DMS153 (cell line): Measurements from ENCODE around the gene TFDP1.
"Not testable (repeated sequence)": the region's sequence is repeated elsewhere in the genome, so short reads cannot be mapped to it uniquely, and the experiment has no call there.

ENCODE experiments used
- DNase-seq: peaks from one replicate; lab custom pipeline; 2025; lab: John Stamatoyannopoulos, UW

The TFDP1 gene

GRCh38 chr13:113618455-113618854 is 33.9 kb downstream of the TFDP1 start:
- DNase-seq: no peak

GRCh38 chr13:113620036-113620796 is 35.7 kb downstream of the TFDP1 start:
- DNase-seq: no peak

GRCh38 chr13:113621046-113621445 is 36.5 kb downstream of the TFDP1 start:
- DNase-seq: no peak

GRCh38 chr13:113621498-113621897 is 36.9 kb downstream of the TFDP1 start:
- DNase-seq: not testable (repeated sequence)

GRCh38 chr13:113621986-113622550 is 37.5 kb downstream of the TFDP1 start:
- not testable (repeated sequence) for DNase-seq

GRCh38 chr13:113622791-113623490 is 38.4 kb downstream of the TFDP1 start:
- DNase-seq: no peak

DNA sequence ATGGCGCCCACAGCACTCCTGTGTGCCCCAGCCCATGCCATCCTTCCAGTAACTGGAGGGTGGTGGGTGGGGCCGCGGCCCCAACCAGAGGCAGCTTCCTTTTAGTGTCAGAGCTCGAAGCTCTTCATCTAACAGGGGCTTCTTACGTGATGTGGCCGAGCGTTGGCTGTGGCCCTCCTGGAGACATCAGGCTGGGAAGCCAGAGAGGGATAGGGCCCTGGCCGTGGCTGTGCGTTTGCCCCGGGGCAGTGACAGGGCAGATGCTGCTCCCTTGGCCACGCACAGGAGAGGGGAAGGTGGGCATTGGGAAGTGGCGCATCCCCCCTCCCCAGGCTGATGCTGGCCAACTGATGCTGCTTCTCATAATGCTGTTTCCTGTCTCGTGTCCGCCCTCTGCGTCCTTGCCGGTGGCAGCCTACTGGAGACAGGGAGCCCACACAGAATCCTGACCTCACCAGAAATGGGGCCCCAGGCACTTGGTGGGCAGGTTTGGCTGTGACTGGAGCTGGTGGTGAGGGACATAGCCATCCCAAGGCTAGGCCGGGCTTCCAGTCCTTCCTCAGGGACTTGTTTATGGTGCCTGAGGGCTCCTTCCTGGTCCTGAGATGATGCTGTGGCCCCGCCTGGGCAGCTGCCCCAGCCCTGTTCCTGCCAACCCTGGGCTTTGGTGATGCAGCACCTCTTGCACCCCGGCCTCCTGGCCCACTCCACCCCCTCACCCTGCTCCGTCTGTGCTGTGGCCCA is 39.1 kb downstream of the TFDP1 start:
- DNase-seq: no peak

DNA sequence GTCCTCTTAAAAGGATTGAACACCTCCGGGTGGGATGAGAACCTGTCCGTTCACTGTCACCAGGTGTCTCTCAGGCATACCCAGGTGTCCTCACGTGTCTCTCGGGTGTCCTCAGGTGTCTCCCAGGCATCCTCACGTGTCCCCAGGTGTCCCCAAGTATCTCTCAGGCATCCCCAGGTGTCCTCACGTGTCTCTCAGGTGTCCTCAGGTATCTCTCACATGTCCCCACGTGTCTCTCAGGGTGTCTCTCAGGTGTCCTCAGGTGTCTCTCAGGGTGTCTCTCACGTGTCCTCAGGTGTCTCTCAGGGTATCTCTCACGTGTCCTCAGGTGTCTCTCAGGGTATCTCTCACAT is 39.7 kb downstream of the TFDP1 start:
- no peak for DNase-seq

DNA sequence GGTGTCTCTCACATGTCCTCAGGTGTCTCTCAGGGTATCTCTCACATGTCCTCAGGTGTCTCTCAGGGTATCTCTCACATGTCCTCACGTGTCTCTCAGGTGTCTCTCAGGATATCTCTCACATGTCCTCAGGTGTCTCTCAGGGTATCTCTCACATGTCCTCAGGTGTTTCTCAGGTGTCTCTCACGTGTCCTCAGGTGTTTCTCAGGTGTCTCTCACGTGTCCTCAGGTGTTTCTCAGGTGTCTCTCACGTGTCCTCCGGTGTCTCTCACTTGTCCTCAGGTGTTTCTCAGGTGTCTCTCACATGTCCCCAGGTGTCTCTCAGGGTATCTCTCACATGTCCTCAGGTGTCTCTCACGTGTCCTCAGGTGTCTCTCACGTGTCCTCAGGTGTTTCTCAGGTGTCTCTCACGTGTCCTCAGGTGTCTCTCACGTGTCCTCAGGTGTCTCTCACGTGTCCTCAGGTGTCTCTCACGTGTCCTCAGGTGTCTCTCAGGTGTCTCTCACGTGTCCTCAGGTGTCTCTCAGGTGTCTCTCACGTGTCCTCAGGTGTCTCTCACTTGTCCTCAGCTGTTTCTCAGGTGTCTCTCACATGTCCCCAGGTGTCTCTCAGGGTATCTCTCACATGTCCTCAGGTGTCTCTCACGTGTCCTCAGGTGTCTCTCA is 40.2 kb downstream of the TFDP1 start:
- not testable (repeated sequence) for DNase-seq

DNA sequence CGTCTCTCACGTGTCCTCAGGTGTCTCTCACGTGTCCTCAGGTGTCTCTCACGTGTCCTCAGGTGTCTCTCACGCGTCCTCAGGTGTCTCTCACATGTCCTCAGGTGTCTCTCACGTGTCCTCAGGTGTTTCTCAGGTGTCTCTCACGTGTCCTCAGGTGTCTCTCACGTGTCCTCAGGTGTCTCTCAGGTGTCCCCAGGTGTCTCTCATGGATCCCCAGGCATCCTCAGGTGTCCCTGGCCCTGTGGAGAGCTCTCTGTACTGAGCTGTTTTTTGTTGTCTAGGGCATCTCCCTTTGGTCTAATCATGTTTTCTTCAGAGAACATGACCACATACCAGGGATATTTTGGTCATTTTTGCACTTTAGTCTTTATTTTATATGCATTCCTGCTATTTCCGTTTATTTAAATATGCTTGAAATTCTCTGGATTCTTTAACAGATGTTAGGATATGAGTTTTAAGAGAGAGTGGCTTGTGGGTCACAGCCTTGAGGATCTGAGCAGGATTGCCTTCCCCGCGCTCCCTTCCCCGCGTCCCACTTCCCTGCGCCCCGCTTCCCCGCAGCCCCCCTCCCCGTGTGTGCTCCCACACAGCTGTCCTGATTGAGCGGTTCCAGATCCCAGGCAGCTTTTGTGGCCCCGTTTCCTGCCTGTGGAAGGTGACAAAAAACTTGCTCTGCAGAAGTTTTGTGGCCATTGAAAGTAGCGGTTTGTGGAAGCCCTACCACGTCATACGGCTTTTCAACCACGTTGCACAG is 41.6 kb downstream of the TFDP1 start:
- no peak for DNase-seq

DNA sequence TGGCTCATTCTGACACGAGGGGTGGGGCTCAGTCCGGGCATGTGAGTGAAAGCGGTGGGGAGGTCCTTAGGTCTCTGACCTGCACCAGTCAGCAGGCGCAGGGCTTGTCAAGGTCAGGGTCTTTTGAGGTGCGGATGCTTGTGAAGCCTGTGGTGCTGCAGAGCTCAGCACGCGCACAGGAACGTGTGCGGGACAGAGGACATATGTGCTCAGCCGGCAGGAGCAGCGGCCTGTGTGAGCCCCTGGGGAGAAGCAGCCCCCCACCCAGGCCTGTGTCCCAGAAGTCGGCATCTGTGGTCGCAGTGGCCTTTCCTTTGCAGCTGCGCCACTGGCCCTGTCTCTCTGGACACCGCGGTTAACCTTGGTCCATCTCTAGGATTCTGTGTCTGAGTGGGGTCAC is 42.6 kb downstream of the TFDP1 start:
- no peak for DNase-seq

DNA sequence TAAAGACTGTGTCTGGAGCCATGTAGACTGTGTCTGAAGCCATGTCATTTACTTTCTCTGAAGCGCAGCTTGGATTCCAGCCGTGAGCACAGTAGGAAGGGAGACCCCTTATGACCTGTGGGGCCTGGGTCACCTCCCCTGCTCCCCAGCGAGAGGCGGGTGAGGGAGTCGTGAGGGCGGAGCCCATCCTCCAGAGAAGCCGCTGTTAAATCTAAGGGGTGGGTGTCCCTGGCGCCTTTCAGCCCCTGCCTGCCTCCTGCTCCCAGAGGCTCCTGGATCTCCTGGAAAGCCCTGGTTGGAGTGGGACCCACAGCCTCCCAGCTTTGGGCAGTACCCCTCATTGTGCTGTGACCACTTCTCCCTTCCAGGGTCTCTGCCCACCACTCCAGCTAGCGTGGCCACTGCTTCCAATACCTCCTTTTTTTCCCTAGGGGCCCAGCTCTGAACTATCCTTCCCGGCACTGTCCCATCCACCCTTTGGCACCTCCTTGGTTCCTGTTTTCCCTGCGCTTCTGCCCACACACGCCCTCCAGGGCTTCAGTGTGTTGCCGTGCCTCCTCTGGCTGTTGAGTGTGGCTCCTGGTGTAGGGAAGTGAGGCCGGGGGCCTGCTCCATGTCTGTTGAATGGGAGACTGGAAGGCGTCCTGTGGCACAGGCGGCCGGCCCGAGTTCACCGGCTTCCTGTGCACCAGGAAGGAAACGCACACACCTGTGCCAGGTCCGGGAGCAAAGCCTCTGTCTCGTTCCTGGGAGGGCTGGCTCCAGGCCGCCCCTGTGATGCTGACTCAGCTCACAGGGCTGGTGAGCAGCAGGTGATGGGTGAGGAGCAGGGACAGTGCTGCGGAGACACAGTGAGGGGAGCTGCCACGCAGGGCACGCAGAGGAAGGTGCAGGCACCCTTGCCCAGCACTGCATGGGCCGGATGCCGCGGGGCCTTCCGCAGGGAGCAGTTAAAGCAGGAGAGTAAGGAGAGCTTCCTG is 44.0 kb downstream of the TFDP1 start:
- no peak for DNase-seq

GRCh38 chr13:113629866-113630265 is 45.3 kb downstream of the TFDP1 start:
- DNase-seq: no peak

- DNase-seq: no peak
Observed at GRCh38 chr13:113630296-113630695, 45.7 kb downstream of the TFDP1 start.

DNA sequence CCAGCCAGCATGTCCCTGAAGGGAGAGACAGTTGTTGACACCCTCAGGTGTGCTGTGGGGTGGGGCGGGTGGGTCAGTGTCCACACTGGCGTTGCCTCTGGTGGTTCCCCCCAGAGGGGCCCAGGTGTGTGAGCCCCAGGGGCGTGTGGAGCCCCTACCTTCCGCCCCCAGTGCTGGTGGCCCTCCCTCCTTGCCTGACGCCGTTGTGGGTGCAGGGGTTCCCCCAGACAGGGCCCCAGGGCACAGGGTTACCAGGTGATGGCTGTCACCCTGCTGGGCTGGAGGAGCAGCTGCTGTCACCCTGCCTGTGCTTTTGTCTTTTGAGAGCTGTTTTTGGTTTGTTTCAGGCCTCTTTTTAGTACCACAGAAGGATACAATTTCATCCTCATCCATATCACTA is 46.3 kb downstream of the TFDP1 start:
- DNase-seq: no peak

- no peak for DNase-seq
Observed at GRCh38 chr13:113631341-113632095, 47.0 kb downstream of the TFDP1 start.

GRCh38 chr13:113632706-113633484 is 48.3 kb downstream of the TFDP1 start:
- DNase-seq: no peak

DNA sequence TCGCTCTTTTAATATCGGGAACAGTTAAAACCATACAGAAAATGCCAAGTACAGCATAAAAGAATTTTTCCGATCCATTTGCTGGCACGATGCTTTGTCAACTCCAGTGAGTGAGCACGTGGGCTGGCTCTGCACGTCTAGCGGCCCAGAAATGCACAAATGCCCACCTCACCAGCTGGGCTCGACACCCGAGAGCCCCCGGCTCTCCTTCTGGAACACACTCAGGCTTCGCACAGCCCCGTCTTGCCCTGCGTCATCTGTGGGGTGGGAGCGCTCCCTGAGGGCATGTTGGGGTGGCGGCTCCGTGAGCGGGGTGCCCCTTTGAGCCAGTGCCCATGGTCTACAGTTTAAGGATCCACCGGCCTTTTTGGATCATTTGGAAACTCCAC is 48.9 kb downstream of the TFDP1 start:
- DNase-seq: no peak
